K562 (cell line): ENCODE data around the gene TMCO4. TPM values are rescaled to one million over a fixed set of nuclear protein-coding genes. Genes with fewer than 3 reads are reported as not detected.

Experiments
- ATAC-seq: fragments of 200-7000 bp; cut with Tn5 transposase; 3 replicates; pipeline ENCODE4 v1.9.1; 2020; ENCODE audit warnings: moderate library complexity
- BruUV-seq: library from RNA; stranded (reverse); fragments of 400-500 nt; replicated peaks from 2 replicates; lab custom pipeline; 2021; lab: Mats Ljungman, UMichigan
- CTCF ChIA-PET: fragments of 300-600 bp; formaldehyde crosslinking; extraction: SDS; loops from one replicate; lab custom pipeline; 2021; ENCODE audit warnings: low intra/inter-chr PET ratio; lab: Yijun Ruan, JAX
- POLR2A ChIA-PET: fragments of 300-600, 350-650 bp; sonication (Branson Sonifier 250); formaldehyde crosslinking; extraction: SDS; loops from one replicate; lab custom pipeline; 2021; ENCODE audit warnings: antibody characterized with exemption, inconsistent platforms; lab: Yijun Ruan, JAX
- DNase-seq, 4 experiments: peaks; one replicate each; pipeline versions ENCODE4 v3.0.0 to v3.0.0-alpha.2; 2011 to 2018; ENCODE audit warnings: low spot score in 3 of 4, mixed read lengths in 3 of 4; ENCODE audit errors: extremely low read depth in 1 of 4
- FAIRE-seq: peaks from 2 replicates; lab custom pipeline; 2011; peaks lifted over from hg19 to GRCh38; lab: Jason Lieb, UNC
- H2AFZ ChIP-seq: 2 replicates; pipeline ENCODE4 v1.6.0; 2011; ENCODE audit warnings: low read depth, low read length, control low read depth, inconsistent platforms
- H3K27ac ChIP-seq: fragments of 200-600 bp; 3 replicates; pipeline ENCODE4 v1.8.0; 2011; ENCODE audit warnings: low read depth, mild to moderate bottlenecking, control low read depth, inconsistent platforms, low read length, moderate library complexity, mixed read lengths; ENCODE audit errors: extremely low read depth
- H3K27me3 ChIP-seq, 2 experiments: fragments of 300-600 bp in 1 of 2; 2 replicates in 1 of 2; 3 replicates in 1 of 2; pipeline versions ENCODE4 v1.6.0 to v1.8.0; 2011; ENCODE audit warnings: inconsistent platforms in 2 of 2, low read length in 2 of 2, mild to moderate bottlenecking in 1 of 2, mixed read lengths in 1 of 2, moderate library complexity in 1 of 2; ENCODE audit not compliant: control insufficient read depth in 2 of 2, insufficient read depth in 2 of 2
- H3K36me3 ChIP-seq: fragments of 300-600 bp; 3 replicates; pipeline ENCODE4 v1.8.0; 2011; ENCODE audit warnings: mild to moderate bottlenecking, low read length, inconsistent platforms; ENCODE audit not compliant: control insufficient read depth, insufficient read depth
- H3K4me1 ChIP-seq, 2 experiments: fragments of 200-600 bp in 1 of 2; replicated peaks in 1 of 2; 2 replicates in 1 of 2; 3 replicates in 1 of 2; pipeline versions ENCODE4 v1.5.1 to v1.8.0; 2011; ENCODE audit warnings: inconsistent platforms in 2 of 2, low read length in 2 of 2, mild to moderate bottlenecking in 1 of 2, mixed read lengths in 1 of 2, moderate library complexity in 1 of 2; ENCODE audit not compliant: control insufficient read depth in 2 of 2, insufficient read depth in 2 of 2
- H3K4me2 ChIP-seq: 2 replicates; pipeline ENCODE4 v1.6.1; 2011; ENCODE audit warnings: low read length, control low read depth, inconsistent platforms, mixed read lengths; ENCODE audit not compliant: insufficient read depth
- H3K4me3 ChIP-seq: fragments of 200-600 bp; sonication (generic), shearing (Covaris generic); 2 replicates; pipeline ENCODE4 v1.5.1; 2016; ENCODE audit warnings: control low read depth, inconsistent platforms
- H3K79me2 ChIP-seq: fragments of 200-600 bp; 3 replicates; pipeline ENCODE4 v1.8.0; 2011; ENCODE audit warnings: low read length, inconsistent platforms; ENCODE audit not compliant: control insufficient read depth, insufficient read depth
- H3K9ac ChIP-seq, 2 experiments: 2 replicates each; pipeline versions ENCODE4 v1.6.0 to v1.6.1; 2011; ENCODE audit warnings: low read depth in 2 of 2, low read length in 2 of 2, control low read depth in 1 of 2, inconsistent platforms in 1 of 2, mild to moderate bottlenecking in 1 of 2, mixed read lengths in 1 of 2; ENCODE audit not compliant: insufficient read depth in 1 of 2
- H3K9me1 ChIP-seq: one replicate; pipeline ENCODE4 v1.6.0; 2011; ENCODE audit warnings: inconsistent platforms, mild to moderate bottlenecking, low read length, moderate library complexity; ENCODE audit not compliant: control insufficient read depth, insufficient read depth
- H3K9me3 ChIP-seq: replicated peaks from 2 replicates; pipeline ENCODE4 v1.5.1; 2011; ENCODE audit warnings: low read depth, low read length, inconsistent platforms; ENCODE audit not compliant: control insufficient read depth, insufficient read depth
- H4K20me1 ChIP-seq: replicated peaks from 2 replicates; pipeline ENCODE4 v1.6.1; 2011; ENCODE audit warnings: low read length, inconsistent platforms, mixed read lengths; ENCODE audit not compliant: control insufficient read depth, insufficient read depth
- ARID2 ChIP-seq: fragments of 450-650 bp; IDR thresholded peaks from 2 replicates; pipeline ENCODE4 v1.6.1; 2017; ENCODE audit warnings: antibody characterized with exemption, mild to moderate bottlenecking
- ASH1L ChIP-seq: fragments of 450-650 bp; IDR thresholded peaks from 2 replicates; pipeline ENCODE4 v1.6.1; 2018; ENCODE audit warnings: borderline replicate concordance, mild to moderate bottlenecking, low read depth; ENCODE audit not compliant: partially characterized antibody
- ATF7 ChIP-seq: fragments of 450-650 bp; IDR thresholded peaks from 2 replicates; pipeline ENCODE4 v1.7.1; 2014; ENCODE audit warnings: mild to moderate bottlenecking, moderate library complexity
- CEBPB ChIP-seq: fragments of 450-650 bp; IDR thresholded peaks from 2 replicates; pipeline ENCODE4 v1.6.1; 2016; ENCODE audit warnings: missing genetic modification characterization, missing compliant biosample characterization
- CTCF ChIP-seq, 3 experiments: IDR thresholded peaks in 2 of 3; conservative IDR thresholded peaks in 1 of 3; 2 replicates each; pipeline ENCODE4 v1.5.1; 2011 to 2012; ENCODE audit warnings: low read length in 3 of 3, mild to moderate bottlenecking in 3 of 3, control low read depth in 2 of 3, improper control_type of control experiment in 1 of 3, inconsistent platforms in 1 of 3, low read depth in 1 of 3, mixed read lengths in 1 of 3, moderate library complexity in 1 of 3; ENCODE audit not compliant: insufficient read depth in 2 of 3
- MCM2 ChIP-seq: fragments of 450-650 bp; IDR thresholded peaks from 2 replicates; pipeline ENCODE4 v1.6.1; 2017; ENCODE audit warnings: low read depth, mild to moderate bottlenecking
- NRF1 ChIP-seq, 2 experiments: fragments of 450-650 bp; IDR thresholded peaks in 1 of 2; conservative IDR thresholded peaks in 1 of 2; 2 replicates each; pipeline ENCODE4 v1.6.1; 2014; ENCODE audit warnings: mild to moderate bottlenecking in 2 of 2
- RB1 ChIP-seq: fragments of 450-650 bp; IDR thresholded peaks from 2 replicates; pipeline ENCODE4 v1.6.1; 2017; ENCODE audit warnings: low read depth, mild to moderate bottlenecking
- SP2 ChIP-seq: IDR thresholded peaks from 2 replicates; pipeline ENCODE4 v1.6.1; 2011; ENCODE audit warnings: mild to moderate bottlenecking, low read depth, low read length, moderate library complexity; ENCODE audit not compliant: poor library complexity, severe bottlenecking; ENCODE audit errors: extremely low read depth
- TBP ChIP-seq: optimal IDR thresholded peaks from 2 replicates; pipeline ENCODE3; 2011; ENCODE audit warnings: low read depth, low read length, improper control_type of control experiment
- ZBTB12 ChIP-seq: fragments of 250-450 bp; sonication (Bioruptor Pico); IDR thresholded peaks from 2 replicates; pipeline ENCODE4 v1.4.0; 2020
- ZNF184 ChIP-seq: sonication (generic); formaldehyde crosslinking; IDR thresholded peaks from 2 replicates; pipeline ENCODE4 v1.5.0; 2020; ENCODE audit warnings: missing genetic modification reagents
- ZNF436 ChIP-seq: fragments of 250-450, 450-650 bp; sonication (Bioruptor Pico); formaldehyde crosslinking; IDR thresholded peaks from 2 replicates; pipeline ENCODE4 v1.7.0; 2020; ENCODE audit warnings: mild to moderate bottlenecking
- ZNF584 ChIP-seq: fragments of 200-800 bp; sonication (Bioruptor generic); IDR thresholded peaks from 2 replicates; pipeline ENCODE4 v1.6.1; 2016; ENCODE audit warnings: low read depth, mild to moderate bottlenecking, missing genetic modification characterization, missing compliant biosample characterization
- ZNF699 ChIP-seq: fragments of 250-450 bp; sonication (Bioruptor Pico); IDR thresholded peaks from 2 replicates; pipeline ENCODE4 v1.8.0; 2021; ENCODE audit warnings: mild to moderate bottlenecking, moderate library complexity; ENCODE audit not compliant: insufficient replicate concordance
- WGBS: fragments of 100-300 bp; shearing (Covaris generic); methylation state at CpG from one replicate; pipeline ENCODE4 v1.1.6; 2016; ENCODE audit warnings: low coverage, mixed read lengths; ENCODE audit not compliant: insufficient coverage; ENCODE audit errors: missing lambda C conversion rate; 5-methylcytosine and 5-hydroxymethylcytosine counted together
- in situ Hi-C: fragments of 300-500 bp; cut with MboI; formaldehyde crosslinking; loops from 4 replicates; pipeline ENCODE4 v1.15.0; 2018; ENCODE audit warnings: inconsistent platforms, mixed read lengths
- intact Hi-C: fragments of 100-400 bp; cut with micrococcal nuclease; formaldehyde crosslinking; loops from 2 replicates; pipeline ENCODE4 v1.14.2; 2022
- polyA plus RNA-seq, 8 experiments: library from polyadenylated mRNA; depleted of rRNA in 4 of 8; stranded (reverse) in 5 of 8; unstranded in 3 of 8; fragments of >200 nt; fragmentation: Nextera tagmentation in 2 of 8; fragmentation: Illumina TruSeq in 1 of 8; extraction: Ambion mirVana in 2 of 8; extraction: Trizol in 1 of 8; gene quantifications; 2 replicates each; pipeline versions ENCODE4 v1.2.1 to v1.2.3, GENCODE V29; 2011 to 2014; ENCODE audit warnings: inconsistent platforms in 1 of 8, missing spikeins in 1 of 8
- total RNA-seq, 7 experiments: library from RNA; depleted of rRNA in 6 of 7; stranded (reverse); fragments of >200 nt in 6 of 7; fragmentation: Illumina TruSeq in 2 of 7; extraction: Trizol in 2 of 7; gene quantifications; 2 replicates each; pipeline versions ENCODE4 v1.2.1 to v1.2.3, GENCODE V29; 2011 to 2021; ENCODE audit warnings: low replicate concordance in 1 of 7

TMCO4 gene
- total and polyA plus RNA-seq, 9 of the 15 experiments (the other 6 are each of a cell fraction or from before 2014, with no cell fraction given), result 0.06 to 2.1 (median 1.2) TPM

- H3K9ac ChIP-seq, result no peak overlapping the region
- ATAC-seq (no peak), DNase-seq (no peak), FAIRE-seq (no peak)
- no peaks in the 10 kb centered on the region for H3K79me2 ChIP-seq
- no peak overlapping the region for H3K27ac ChIP-seq
- no peaks in the 10 kb centered on the region for H3K4me1 ChIP-seq
- H3K4me2 ChIP-seq, result no peak overlapping the region
- no peaks in the 10 kb centered on the region for H3K36me3 ChIP-seq
- BruUV-seq, result no TSS peak
- in situ Hi-C loops (no loop called here), intact Hi-C loops (no loop called here)
- H3K27me3 ChIP-seq, result peaks cover 17 to 22% of the 10 kb centered on the region in 2 experiments; a peak in 3 of 5 replicates
- no peaks in the 10 kb centered on the region; the same call in 1 of the 2 replicates for H4K20me1 ChIP-seq
- H3K9me1 ChIP-seq, result no peaks in the 10 kb centered on the region
- H2AFZ ChIP-seq, result no peak overlapping the region
- H3K9me3 ChIP-seq, result no peaks in the 10 kb centered on the region
- ChIA-PET CTCF (no interaction called here), POLR2A (no interaction called here)
- no peak overlapping the region for H3K4me3 ChIP-seq
- 0% methylated on average over 4 of the region's 4 CpGs for whole genome bisulfite sequencing
- TF ChIP-seq ASH1L (no peak), ZNF584 (CRISPR knock-in tag) (no peak), MCM2 (no peak), ZNF436 (CRISPR knock-in tag) (no peak), CTCF (IDR thresholded peaks at IDR 0.05 in 2 of 3, conservative IDR thresholded peaks at IDR 0.05 in 1 of 3; ENCODE audit: insufficient read depth in 2 of 3, low read depth in 1 of 3, low read length in 3 of 3) (no peak), NRF1 (conservative IDR thresholded peaks at IDR 0.05 in 1 of 2, IDR thresholded peaks at IDR 0.05 in 1 of 2) (no peak), TBP (no peak), ZNF699 (CRISPR knock-in tag) (no peak), ZNF184 (CRISPR knock-in tag) (no peak), ARID2 (no peak), ZBTB12 (CRISPR knock-in tag) (no peak), CEBPB (tag) (no peak), SP2 (no peak), ATF7 (no peak), RB1 (no peak)
These were observed 86.8 kb downstream of the TMCO4 start for GRCh38 chr1:19712928-19713327.
